ENCODE results near the gene RAMAC. TPM values are rescaled to one million over a fixed set of nuclear protein-coding genes. Genes with fewer than 3 reads are reported as not detected.
"Not testable (repeated sequence)": the region's sequence is repeated elsewhere in the genome, so short reads cannot be mapped to it uniquely, and the experiment has no call there.

The RAMAC gene
- total RNA-seq, 1 donor from 2014 or later = 12.3 TPM

DNA sequence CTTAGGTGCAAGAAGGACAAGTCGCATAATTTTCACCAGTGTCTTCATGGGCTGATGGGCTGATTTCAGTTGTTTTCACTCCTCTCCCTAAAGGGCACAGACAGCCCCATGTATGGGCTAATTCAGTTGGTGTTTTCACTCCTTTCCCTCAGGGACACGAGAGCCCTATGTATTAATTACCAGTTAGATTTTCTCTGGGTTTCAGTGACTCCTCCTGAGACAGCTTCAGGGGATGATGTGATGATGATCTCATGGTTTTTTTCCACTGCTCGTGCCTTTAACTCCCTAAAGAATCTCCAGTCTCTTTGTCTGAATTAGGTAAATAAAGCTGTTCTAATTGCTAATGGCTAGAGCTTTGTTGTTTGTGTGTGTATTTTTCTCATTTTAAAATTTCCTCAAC, 9.9 kb downstream of the RAMAC start:
- Histone ChIP-seq H3K27me3 (no peaks in the 10 kb centered on the region), H3K4me1 (peaks cover 7% of the 10 kb centered on the region), H3K36me3 (no peaks in the 10 kb centered on the region), H3K9me3 (no peaks in the 10 kb centered on the region), H3K27ac (no peak overlapping the region), H3K4me3 (no peak overlapping the region)
- intact Hi-C loops (cut with DNase I) = no loop called here
- DNase-seq (ENCODE audit: extremely low spot score in 2 of 2) = peak in 1 of 2 donors; percentile 11
- TF ChIP-seq POLR2AphosphoS5 (IDR thresholded peaks at IDR 0.05; ENCODE audit: insufficient read depth in 1 of 2, low read depth in 1 of 2) (no peak), CTCF (IDR thresholded peaks at IDR 0.05) (no peak), POLR2A (IDR thresholded peaks at IDR 0.05) (no peak)

DNA sequence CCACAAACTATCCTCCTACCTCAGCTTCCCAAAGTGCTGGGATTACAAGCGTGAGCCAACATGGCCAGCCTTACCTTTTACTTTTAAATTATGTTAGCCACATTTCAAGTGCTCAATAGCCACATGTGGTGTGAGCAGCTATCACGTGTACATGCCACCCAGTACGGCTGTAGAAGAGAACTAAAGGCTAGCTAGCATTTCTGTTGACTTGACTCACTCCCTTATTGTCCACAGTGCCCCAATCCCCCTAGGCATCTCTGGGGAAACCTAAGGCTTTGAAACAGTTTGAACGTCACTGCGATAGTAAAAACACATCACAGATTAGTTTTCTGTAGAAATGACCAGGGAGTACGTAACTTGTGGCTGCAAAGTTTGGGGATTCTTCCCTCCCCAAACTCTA, 13.4 kb downstream of the RAMAC start:
- TF ChIP-seq POLR2AphosphoS5 (IDR thresholded peaks at IDR 0.05; ENCODE audit: insufficient read depth in 1 of 2, low read depth in 1 of 2) (no peak), CTCF (IDR thresholded peaks at IDR 0.05) (no peak), POLR2A (IDR thresholded peaks at IDR 0.05) (no peak)
- H3K9me3 ChIP-seq = no peaks in the 10 kb centered on the region
- no peaks in the 10 kb centered on the region for H3K36me3 ChIP-seq
- no peaks in the 10 kb centered on the region for H3K27me3 ChIP-seq
- no peak overlapping the region for H3K27ac ChIP-seq
- H3K4me1 ChIP-seq = peaks cover 7% of the 10 kb centered on the region
- intact Hi-C loops (cut with DNase I) = no loop called here
- no peak for DNase-seq (ENCODE audit: extremely low spot score in 2 of 2)
- H3K4me3 ChIP-seq = no peak overlapping the region

DNA sequence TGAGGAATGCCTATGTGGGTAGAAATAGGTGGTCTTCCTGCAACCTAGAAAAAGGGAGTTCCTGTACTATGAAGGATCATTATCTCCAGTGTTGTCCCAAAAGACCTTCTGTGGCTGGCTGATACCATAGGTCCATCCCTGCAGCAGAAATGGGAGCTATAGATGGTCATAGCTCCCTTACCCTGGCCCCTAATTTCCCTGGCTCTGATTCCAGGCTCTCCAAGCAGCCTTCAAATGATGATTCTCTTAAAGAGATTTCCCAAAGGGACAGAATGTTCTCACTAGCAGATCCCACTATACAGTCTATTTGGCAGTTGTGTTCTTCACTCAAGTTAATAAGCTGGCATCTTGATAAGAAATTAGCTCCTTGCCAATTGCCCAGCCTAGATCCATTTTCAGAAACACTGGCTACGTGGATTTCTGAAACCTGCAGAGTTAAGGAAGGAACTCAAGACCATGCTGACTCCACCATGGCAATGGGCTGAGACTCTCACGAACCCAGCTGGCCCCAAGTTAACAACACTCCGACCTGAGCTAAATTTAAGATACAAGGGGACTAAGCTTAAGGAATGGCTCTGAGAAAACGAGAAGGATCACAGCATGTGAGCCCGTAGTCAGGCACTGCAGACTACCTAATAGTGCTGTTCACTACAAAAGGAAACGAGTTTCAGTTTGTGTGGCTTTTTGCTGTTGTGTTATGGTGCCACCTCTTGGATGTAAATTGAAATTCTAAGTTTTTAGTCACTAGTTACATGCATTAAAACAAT, 14.1 kb downstream of the RAMAC start:
- TF ChIP-seq CTCF (IDR thresholded peaks at IDR 0.05) (peak in 1 of 3 experiments; percentile 20), POLR2AphosphoS5 (IDR thresholded peaks at IDR 0.05; ENCODE audit: insufficient read depth in 1 of 2, low read depth in 1 of 2) (peak in 1 of 2 donors; percentile 36), POLR2A (IDR thresholded peaks at IDR 0.05) (no peak)
- intact Hi-C loops (cut with DNase I) = no loop called here
- Histone ChIP-seq H3K4me3 (no peak overlapping the region), H3K27me3 (no peaks in the 10 kb centered on the region), H3K9me3 (no peaks in the 10 kb centered on the region), H3K36me3 (peaks cover 0 to 6% of the 10 kb centered on the region in 2 donors), H3K27ac (no peak overlapping the region), H3K4me1 (peaks cover 7% of the 10 kb centered on the region)
- DNase-seq (ENCODE audit: extremely low spot score in 2 of 2) = no peak

DNA sequence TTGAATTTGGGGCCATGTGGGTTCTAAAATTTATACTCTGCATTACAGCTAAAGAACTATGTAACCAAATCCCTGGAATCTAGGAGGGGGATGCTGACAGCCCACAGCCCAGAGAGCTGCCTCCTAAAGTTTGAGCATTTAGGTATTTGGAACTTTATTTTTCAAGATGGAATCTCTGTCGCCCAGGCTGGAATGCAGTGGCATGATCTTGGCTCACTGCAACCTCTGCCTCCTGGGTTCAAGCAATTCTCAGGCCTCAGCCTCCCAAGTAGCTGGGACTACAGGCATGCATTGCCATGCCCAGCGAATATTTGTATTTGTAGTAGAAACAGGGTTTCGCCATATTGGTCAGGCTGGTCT, 14.6 kb downstream of the RAMAC start:
- H3K27me3 ChIP-seq; DNase-seq (ENCODE audit: extremely low spot score in 2 of 2); H3K4me1 ChIP-seq; intact Hi-C loops (cut with DNase I); H3K9me3 ChIP-seq; H3K4me3 ChIP-seq; H3K27ac ChIP-seq: not testable (repeated sequence)
- peaks cover 0 to 11% of the 10 kb centered on the region in 2 donors for H3K36me3 ChIP-seq

- H3K27ac ChIP-seq = peak overlapping the region; percentile 84
- H3K4me1 ChIP-seq = peaks cover 32% of the 10 kb centered on the region
- peak overlapping the region; percentile 71 to 99 for H3K4me3 ChIP-seq
- no peaks in the 10 kb centered on the region for H3K27me3 ChIP-seq
- DNase-seq (ENCODE audit: extremely low spot score in 2 of 2) = no peak
- intact Hi-C loops (cut with DNase I) = no loop called here
- H3K36me3 ChIP-seq = peaks cover 0 to 32% of the 10 kb centered on the region in 2 donors
- H3K9me3 ChIP-seq = no peaks in the 10 kb centered on the region
- peak in 1 of 3 experiments; percentile 40 for TF ChIP-seq CTCF (IDR thresholded peaks at IDR 0.05)
- TF ChIP-seq POLR2AphosphoS5 (IDR thresholded peaks at IDR 0.05; ENCODE audit: insufficient read depth in 1 of 2, low read depth in 1 of 2) = no peak
- TF ChIP-seq POLR2A (IDR thresholded peaks at IDR 0.05) = no peak
These were observed 24.8 kb downstream of the RAMAC start for GRCh38 chr15:83010709-83011270.

Data from vagina (tissue), 2 donors.